PFSK-1 (cell line): Measurements from ENCODE around the gene STAC2.

Source experiments
- POLR2AphosphoS5 ChIP-seq: IDR thresholded peaks from 2 replicates; pipeline ENCODE4 v1.6.1; 2012; ENCODE audit warnings: low read depth, mild to moderate bottlenecking, control low read depth, low read length, moderate library complexity
- SIN3A ChIP-seq: IDR thresholded peaks from 2 replicates; pipeline ENCODE4 v1.6.1; 2012; ENCODE audit warnings: mild to moderate bottlenecking, low read length, moderate library complexity, borderline replicate concordance; ENCODE audit not compliant: insufficient read depth
- TAF1 ChIP-seq: IDR thresholded peaks from 2 replicates; pipeline ENCODE4 v1.6.1; 2012; ENCODE audit warnings: low read length, control low read depth, borderline replicate concordance; ENCODE audit not compliant: insufficient read depth
- TF ChIP-seq, protein P1 (sequence below), 2 experiments: IDR thresholded peaks; 2 replicates each; pipeline versions ENCODE4 v1.6.1 to v1.8.0; 2011 to 2012; ENCODE audit warnings: low read depth in 2 of 2, low read length in 2 of 2, control low read depth in 1 of 2, inconsistent platforms in 1 of 2, mild to moderate bottlenecking in 1 of 2, moderate library complexity in 1 of 2; ENCODE audit not compliant: insufficient read depth in 1 of 2

DNA sequence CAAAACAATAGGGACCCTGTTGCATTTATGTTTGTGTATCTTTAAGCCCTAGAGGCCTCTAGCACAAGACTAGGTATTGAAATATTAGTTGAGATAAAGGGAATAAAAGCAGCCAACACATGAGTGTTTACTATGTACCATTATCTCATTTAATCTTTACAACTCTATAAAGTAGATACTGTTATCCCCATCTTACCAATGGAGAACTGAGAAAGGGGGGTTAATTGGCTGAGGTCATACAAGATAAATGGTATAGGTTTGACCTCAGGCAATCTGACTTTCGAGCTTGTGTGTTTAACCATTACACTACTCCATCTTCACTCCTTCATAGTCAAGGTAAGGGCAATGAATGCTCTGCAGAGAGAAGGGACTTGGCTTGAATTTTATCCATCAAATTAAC is 26.3 kb upstream of the STAC2 start:
- no peak for TF ChIP-seq POLR2AphosphoS5
- TF ChIP-seq, protein P1, sequence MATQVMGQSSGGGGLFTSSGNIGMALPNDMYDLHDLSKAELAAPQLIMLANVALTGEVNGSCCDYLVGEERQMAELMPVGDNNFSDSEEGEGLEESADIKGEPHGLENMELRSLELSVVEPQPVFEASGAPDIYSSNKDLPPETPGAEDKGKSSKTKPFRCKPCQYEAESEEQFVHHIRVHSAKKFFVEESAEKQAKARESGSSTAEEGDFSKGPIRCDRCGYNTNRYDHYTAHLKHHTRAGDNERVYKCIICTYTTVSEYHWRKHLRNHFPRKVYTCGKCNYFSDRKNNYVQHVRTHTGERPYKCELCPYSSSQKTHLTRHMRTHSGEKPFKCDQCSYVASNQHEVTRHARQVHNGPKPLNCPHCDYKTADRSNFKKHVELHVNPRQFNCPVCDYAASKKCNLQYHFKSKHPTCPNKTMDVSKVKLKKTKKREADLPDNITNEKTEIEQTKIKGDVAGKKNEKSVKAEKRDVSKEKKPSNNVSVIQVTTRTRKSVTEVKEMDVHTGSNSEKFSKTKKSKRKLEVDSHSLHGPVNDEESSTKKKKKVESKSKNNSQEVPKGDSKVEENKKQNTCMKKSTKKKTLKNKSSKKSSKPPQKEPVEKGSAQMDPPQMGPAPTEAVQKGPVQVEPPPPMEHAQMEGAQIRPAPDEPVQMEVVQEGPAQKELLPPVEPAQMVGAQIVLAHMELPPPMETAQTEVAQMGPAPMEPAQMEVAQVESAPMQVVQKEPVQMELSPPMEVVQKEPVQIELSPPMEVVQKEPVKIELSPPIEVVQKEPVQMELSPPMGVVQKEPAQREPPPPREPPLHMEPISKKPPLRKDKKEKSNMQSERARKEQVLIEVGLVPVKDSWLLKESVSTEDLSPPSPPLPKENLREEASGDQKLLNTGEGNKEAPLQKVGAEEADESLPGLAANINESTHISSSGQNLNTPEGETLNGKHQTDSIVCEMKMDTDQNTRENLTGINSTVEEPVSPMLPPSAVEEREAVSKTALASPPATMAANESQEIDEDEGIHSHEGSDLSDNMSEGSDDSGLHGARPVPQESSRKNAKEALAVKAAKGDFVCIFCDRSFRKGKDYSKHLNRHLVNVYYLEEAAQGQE (IDR thresholded peaks at IDR 0.05; ENCODE audit: insufficient read depth in 1 of 2, low read depth in 2 of 2, low read length in 2 of 2), result no peak
- TF ChIP-seq SIN3A, result no peak
- TF ChIP-seq TAF1, result no peak
